NCI-H2171 treated with DMSO at 0.1 percent for 48 hours (cell line): ENCODE measurements around the gene GTF2H4.
"Not testable (repeated sequence)": the region's sequence is repeated elsewhere in the genome, so short reads cannot be mapped to it uniquely, and the experiment has no call there.

Source experiments
- DNase-seq: peaks from one replicate; lab custom pipeline; 2025; lab: John Stamatoyannopoulos, UW

The GTF2H4 gene

DNA sequence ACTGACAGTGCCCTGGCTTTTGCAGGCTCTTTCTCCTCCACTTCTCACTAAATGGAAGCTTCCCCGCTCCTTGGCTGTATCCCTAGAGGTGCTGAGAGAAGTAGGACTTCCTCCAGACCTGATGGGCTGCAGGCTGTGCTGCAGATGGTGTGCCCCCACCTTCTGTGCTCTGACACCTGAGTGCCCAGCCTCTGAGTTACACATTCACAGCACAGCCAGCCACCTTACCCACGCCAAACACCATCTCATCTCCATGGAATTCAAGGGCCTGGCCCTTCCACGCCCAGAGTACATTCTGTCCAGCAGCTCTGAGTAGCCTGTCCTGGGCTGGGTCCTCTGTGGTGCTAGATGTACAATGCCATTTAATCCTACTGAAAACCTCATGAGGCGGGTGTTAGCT lies 18.6 kb downstream of the GTF2H4 start:
- DNase-seq = no peak

DNA sequence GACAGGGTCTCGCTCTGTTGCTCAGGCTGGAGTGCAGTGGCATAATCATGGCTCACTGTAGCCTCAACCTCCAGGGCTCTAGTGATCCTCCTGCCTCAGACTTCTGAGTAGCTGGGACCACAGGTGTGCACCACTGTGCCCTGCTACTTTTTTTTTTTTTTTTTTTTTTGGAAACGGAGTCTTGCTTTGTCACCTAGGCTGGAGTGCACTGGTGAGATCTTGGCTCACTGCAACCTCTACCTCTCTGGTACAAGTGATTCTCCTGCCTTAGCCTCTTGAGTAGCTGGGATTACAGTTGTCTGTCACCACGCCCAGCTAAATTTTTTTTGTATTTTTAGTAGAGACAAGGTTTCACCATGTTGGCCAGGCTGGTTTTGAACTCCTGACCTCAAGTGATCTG lies 19.1 kb downstream of the GTF2H4 start:
- not testable (repeated sequence) for DNase-seq

DNA sequence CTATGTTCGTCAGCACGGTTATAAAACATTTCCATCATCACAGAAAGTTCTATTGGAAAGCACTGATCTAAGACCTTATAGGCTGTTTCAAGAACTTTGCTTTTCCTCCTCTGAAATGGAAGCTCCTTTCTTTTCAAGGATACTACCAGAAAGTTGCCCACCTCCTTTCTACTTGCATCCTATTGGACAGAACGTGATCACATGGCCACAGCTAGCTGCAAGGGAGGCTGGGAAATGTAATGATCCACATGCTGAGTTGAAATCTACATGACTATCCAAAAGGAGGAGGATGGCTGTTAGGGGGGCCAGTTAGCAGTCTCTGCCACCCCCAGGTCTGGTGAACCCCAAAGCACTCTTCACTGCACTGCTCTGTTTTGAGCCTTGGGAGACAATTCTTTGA lies 20.7 kb downstream of the GTF2H4 start:
- DNase-seq = no peak

DNA sequence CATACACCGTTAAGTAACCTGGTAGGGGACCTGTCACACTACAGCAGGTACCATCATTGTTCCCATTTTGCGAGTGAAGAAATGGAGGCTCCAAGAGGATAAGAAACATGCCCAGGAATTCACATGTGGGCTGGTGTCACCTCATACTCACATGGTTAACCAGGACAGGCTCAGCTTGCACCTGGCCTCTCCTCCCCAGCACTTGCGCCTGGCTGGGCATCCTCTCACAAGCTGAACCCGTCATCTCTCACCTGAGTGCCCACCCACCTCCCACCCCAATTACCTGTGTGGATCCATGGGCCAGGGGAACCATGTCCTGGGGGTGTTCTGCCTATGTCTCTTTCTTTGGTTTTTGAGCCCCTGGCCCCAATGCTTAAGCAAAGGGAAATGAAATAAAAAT lies 22.5 kb downstream of the GTF2H4 start:
- DNase-seq = no peak

DNA sequence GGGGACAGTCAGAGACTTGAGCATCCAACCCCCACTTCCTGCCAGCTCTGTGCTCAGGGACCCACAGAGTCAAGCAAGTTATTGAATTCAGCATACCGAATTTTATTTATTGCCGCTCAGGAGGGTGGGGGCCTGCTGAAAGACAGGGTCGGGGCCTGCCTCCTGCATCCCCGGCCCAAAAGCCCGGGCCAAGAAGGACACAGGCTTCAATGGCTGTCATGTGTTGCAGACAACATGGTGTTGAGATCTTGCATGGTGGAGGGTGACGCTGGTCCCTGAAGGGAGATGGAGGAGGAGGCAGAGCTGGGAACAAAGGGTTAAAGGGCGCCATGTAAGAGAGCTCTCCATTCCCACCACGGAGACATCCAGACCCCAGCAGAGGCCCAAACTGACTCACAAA lies 23.3 kb downstream of the GTF2H4 start:
- DNase-seq = no peak

DNA sequence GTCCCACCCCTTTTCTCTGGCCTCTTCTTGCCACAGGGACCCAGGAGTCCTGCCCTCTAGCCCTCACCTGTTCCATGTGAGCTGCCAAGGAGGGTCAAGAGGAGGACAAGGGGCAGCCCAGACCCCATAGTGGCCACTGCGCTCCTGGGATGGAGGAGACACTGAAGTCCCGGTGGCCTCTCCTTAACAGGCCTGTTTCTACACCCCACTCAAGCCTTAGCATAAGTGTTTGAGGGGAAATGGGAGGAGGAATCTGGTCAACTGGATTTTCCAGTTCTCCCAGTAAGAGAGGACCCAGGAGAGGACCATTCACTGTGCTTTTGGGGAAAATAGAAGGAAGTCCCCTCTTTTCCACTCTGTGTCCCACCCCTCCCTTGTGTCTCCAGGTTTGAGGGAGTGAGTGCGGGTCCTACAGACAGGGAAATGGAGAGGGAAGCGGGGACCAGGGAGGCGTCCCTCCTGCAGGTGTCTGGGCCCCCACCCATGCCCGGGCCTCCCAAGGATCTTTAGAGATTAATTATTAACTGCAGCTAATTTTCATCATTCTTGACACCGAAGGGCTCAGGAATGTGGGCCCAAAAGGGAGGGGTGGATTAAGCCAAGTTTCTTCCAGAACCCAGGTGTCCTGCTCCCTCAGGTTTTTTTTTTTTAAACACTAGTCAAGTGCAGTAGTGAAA lies 24.1 kb downstream of the GTF2H4 start, which contains the start of gene SFTA2:
SFTA2 (minus strand) TSS at position 202 of the 677 bp plus-strand sequence; CDS start at position 128, 74 bp downstream.
- DNase-seq = no peak

DNA sequence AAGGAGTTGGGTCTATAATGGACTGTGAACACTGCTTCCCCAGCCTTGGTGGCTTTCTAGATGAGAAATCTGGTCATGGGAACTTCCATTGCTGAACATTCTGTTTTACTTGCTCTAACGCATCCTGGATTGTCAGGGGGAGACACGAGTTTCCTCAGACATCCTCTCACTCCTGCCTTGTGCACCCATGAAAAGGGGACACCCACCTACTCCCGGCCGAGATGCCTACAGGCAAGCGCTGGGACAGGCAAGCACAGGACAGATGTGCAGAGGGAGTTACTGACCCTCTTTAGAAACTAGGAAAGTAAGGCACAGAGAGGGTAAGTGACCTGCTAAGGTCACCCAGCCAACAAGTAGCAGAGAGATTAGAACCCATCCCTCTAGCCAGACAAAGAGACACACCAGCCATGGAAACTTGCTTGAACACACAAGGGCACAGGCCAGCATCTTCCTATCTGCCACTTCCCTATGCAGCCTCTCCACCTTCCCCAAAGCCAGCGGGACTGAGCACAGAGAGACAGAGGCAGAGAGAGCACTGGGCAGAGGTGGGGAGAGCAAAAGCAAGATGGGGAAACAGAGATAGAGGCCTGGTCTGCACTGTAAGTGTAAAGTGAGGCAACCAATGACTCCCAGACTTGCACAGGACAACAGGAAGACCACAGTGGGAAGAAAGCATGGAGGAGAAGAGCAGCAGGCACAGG lies 24.8 kb downstream of the GTF2H4 start:
- DNase-seq = no peak

DNA sequence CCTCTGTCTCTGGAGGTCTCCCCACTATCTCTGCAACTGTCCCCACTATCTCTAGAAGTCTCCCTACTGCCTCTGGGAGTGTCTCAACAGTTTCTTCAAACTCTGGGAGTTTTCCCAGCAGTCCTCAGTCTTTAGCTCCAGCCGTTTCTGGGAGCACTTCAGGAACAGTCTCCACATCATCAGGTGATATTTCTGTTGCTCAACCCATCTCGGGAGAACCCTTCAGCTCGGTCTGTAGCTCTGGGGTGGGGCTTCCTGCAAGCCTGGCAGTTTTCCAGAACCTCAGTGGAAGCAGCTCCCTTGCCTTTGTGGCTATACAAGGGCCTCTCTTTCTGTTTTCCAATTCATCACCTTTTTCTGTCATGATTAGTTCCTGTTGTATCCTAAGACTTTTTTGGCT lies 27.0 kb downstream of the GTF2H4 start:
- no peak for DNase-seq

DNA sequence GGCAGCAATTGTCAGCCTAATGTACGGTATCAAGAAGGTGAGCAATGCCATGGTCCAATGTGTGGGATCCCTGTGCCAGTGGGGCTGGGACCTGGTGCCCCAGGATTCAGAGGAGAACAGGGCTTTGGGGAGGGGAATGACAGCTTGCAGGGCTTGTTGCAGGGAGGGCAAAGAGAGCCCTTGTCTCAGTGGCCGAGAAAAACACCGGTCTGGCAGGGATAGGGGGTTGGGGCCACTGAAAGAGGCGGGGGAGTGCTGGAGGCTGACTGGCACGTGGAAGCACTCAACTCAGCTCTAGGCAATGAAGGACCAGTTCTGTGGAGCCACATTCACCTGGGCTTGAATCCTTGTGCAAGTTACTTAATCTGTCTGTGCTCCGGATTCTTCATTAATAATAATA lies 29.3 kb downstream of the GTF2H4 start:
- no peak for DNase-seq

DNA sequence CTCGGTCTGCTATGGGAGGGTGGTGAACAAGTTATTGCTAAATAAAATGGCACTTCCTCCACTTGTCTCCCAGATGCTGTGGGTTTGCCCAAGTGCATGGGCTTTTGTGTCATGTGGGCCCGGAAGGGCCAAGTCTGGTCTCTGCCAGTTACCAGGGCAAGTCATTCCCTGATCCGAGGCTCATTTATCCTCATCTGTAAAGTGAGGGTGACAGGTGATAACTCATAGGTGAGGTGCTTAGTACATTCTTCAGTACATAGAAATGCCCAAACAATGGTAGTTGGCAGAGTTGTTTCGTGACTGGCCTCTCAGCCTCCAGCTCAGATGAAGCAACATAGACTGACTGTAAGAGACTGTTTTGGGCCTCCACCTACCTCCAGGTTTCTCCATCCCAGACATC lies 30.7 kb downstream of the GTF2H4 start:
- no peak for DNase-seq

DNA sequence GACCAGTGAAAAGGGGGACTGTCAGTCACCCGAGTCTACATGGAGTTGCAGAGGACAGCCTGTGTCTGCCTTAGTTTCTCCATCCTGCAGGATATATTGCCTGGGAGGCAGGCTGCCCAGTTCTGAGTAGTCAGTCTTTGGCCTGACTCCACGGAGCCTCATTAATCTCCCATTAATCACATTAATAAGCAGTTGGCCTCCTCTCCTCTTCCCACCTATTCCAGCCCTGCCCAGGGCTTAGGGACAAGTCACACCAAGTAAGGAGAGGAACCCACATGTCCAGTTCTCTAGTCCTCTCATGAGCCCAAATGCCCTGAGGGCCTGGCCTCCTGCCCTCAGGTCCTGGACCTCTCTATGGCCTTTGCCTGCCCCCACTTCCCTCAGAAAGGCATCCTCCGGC lies 31.5 kb downstream of the GTF2H4 start:
- no peak for DNase-seq

DNA sequence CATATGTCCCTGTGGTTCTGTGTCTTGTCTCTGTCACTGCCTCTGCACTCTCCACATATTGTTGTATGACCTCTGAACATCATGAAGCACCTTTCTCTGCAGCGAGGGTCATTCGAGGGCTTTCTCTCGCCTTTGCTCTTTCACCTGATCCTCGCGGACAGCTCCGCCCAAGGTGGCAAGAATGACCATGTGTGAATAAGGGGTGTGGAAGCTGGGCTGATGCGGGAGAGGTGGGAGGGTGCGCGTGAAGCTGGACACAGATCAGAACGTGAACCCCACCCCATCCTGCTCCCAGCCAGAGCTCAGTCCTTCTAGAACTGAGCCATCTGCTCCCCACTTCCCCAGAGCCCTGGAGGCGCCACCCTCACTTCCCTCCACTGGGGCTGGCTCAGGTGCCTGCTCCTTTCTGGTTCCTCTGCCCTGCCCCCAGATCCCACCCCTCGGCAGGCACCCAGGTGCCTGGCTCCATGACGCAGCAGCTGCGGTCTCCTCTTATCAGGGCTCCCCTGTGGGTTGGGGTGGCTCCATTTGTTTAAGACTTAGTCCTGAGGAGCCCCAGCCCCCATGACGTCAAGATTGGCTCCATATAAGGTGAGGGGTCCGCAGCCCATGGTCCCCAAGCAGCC lies 32.5 kb downstream of the GTF2H4 start, which contains the start of gene MUCL3:
MUCL3 (plus strand) TSS at position 613 of the 626 bp plus-strand sequence. CDS start 27 bp downstream, outside the sequence.
- peak; percentile 24 for DNase-seq

DNA sequence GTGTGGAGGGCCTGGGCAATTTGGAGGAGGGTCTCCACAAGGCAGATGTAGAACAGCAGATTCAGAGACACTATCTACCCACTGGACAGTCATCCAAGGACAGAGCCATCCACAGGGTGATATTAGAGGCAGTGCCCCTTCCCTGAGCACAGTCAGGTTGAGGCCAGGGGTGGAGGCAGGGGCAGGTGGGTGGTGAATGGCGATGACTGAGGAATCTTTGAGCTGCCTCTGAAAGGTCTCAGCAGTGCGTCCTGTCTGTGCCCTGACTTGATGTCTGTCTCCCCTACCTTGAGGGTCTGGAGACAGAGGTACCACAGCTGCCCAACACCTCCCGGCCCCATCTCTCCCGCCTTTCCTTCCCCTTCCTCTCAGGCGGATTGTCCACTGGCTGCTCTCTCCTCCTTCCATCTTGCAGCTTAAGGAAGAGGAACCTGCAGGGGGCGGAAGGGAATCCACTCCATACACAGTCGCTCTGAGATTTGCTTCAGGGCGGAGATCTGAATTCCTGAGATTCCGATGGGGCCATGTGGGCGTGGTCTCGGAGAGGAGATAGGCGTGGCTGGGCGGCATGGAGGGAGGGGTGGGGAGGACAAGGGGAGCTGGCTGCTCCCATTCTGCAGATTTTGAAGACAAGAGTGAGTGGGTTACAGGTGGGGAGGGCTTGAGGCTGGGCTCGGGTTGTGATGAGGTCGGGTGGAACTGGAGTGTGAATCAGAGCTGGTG lies 34.5 kb downstream of the GTF2H4 start:
- no peak for DNase-seq

DNA sequence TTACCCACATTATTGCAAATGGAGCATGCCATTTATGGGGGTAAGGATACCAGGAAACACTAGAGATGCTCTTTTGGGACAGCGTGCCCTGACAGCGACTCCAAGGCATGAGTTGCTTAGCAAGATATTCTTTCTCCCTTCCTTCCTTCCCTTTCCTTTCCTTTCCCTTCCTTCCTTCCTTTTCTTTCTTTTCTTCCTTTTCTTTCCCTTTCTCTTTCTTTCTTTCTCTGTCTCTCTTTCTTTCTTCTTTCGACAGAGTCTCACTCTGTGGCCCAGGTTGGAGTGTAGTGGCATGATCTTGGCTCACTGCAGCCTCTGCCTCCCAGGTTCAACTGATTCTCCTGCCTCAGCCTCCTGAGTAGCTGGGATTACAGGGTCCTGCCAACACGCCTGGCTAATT lies 36.0 kb downstream of the GTF2H4 start:
- no peak for DNase-seq

DNA sequence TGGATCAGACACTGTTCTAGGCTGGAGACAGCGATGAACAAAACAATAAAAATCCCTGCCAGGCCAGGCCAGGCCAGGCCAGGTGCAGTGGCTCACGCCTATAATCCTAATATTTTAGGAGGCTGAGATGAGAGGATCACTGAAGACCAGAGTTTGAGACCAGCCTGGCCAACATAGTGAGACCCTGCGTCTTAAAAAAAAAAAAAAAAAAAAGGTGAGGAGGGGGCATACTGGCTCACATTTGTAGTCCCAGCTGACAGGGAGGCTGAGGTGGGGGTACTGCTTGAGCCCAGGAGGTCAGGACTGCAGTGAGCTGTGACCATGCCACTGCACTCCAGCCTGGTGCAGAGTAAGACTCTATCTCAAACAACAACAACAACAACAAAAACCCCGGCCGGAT lies 37.3 kb downstream of the GTF2H4 start:
- no peak for DNase-seq

DNA sequence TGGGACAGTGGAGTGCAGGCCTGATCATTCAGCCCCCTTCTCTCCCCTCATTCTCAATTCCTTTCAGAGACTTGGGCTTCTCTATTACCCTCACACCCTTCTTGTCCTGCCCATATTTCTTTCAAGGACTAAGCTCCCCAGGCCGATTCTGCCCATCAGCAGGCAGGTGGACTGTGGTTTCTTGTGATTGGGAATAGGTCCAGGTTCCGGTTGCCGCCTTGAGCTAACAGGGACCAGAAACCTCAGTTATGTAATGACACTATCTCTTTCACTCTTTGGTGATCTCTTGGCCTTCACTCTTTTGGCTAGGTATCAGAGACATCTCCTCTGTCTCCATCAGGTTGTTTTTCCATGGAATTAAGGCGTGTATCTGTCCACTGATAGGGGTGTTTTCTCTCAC lies 39.2 kb downstream of the GTF2H4 start:
- DNase-seq = no peak

DNA sequence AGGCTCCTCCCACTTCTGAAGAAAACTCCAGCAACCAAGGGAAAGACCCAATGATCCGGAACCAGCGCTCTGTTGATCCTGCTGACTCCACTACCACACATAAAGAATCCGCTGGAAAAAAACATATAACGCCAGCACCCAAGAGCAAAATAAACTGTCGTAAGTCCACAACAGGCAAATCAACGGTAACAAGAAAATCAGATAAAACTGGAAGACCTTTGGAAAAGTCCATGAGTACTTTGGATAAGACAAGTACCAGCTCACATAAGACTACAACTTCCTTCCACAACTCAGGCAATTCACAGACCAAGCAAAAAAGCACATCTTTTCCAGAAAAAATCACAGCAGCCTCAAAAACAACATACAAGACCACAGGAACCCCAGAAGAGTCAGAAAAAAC lies 40.8 kb downstream of the GTF2H4 start:
- no peak for DNase-seq

DNA sequence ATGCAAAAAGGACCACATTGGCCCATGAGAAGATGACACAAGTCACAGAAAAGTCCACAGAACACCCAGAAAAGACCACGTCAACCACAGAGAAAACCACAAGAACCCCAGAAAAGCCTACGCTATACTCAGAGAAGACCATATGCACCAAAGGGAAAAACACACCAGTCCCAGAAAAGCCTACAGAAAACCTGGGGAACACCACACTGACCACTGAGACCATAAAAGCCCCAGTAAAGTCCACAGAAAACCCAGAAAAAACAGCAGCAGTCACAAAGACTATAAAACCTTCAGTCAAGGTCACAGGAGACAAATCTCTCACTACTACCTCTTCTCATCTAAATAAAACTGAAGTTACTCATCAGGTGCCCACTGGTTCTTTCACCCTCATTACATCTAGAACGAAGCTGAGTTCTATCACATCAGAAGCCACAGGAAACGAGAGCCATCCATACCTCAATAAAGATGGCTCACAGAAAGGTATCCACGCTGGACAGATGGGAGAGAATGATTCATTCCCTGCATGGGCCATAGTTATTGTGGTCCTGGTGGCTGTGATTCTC lies 44.0 kb downstream of the GTF2H4 start:
- DNase-seq = no peak

DNA sequence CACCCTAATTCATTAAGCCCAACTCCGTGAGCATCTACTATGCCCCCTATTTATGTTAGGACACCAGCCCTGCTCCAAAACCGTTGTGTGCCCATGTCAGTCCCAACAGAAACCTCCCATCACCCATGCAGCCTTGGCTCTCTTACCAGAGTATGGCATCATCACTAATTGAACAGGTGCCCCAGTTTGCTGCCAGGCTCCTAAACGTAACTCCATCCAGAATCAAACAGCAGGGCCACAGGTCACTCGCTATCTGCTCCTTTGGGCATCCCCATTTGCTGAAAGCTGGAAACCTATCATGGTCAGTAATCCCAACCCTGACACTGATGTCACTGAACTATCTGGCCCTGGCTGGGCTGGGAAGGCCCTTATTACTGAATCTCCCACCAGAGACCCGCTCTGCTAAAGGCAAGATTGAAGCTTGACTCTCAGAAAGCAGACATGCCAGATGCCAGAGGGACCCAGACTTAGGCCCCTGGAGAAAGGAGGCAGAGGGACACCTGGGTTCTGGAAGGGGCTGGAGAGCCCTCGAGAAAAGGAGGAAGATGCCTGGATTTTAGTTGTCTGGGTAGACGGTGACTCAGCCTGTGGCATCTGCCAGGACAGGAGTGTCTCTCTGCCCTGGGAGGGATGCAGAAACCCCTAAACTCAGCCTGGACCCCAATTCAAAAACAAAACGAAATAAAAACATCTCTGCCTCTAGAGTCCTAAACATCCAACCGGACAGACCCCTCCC lies 46.8 kb downstream of the GTF2H4 start:
- DNase-seq = no peak

DNA sequence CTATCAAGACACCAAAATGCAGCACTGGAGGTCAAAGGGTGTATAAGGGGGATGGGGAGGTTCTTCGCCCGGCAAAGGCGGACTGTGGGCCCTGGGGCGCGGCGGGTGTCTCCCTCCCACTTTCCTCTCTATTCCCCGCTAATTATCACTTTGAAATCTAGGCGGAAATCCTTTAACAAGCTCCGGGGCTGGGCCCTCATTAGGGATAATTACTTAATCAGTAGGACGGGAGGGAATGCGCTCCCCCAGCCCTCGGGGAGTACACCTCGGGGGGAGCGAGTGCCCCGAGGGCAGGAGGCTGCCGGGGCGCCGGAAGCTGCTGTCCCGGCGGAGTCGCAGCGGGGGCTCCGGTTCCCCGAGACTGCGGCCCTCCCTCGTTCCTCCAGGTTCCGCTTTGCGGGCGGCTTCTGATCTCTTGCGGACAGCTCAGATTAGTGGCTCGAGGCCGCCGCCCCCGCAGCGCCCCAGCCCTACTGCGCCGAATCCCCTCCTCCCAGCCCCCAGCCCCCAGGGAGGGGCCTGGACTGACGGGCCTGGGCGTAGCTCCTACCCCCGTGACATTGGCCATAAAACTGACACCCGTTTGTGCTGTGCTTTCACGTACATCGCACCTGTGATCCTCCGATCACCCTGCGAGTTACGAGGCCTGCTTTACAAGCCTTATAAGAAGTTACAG lies 47.5 kb downstream of the GTF2H4 start:
- peak; percentile 10 for DNase-seq

DNA sequence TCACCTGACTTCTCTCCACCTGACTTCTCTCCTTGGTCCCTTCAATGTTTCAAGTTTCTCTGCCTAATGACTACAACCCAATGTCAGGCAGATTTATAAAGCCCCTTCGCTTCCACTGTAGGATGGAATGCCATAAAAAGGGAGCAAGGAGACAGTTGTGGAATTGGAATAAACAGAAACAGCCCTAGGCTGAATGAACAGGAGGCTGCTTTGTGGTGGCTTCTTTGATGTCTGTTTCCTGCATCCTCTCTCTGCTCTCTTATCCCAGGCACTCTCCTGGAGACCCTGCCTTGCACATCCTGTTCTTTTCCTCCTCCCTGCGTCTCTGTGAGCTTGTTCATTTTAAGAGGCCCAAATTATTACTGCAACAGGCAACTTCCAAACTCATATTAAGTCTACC lies 49.7 kb downstream of the GTF2H4 start:
- DNase-seq = no peak
